GM13976 (cell line): ENCODE data around the gene MAGEB17.
A peak's percentile ranks its signal among the peaks of the same experiment; 100 is the strongest.
"Not testable (repeated sequence)": the region's sequence is repeated elsewhere in the genome, so short reads cannot be mapped to it uniquely, and the experiment has no call there.

Source experiments
- DNase-seq: peaks from one replicate; pipeline ENCODE4 v3.0.0; 2012; ENCODE audit warnings: low spot score
- in situ Hi-C: fragments of 300-500 bp; cut with MboI; formaldehyde crosslinking; loops from one replicate; pipeline ENCODE4 v1.12.0; 2022; ENCODE audit warnings: low sequenced_read_pairs, mixed read lengths, inconsistent platforms; ENCODE audit not compliant: unreplicated experiment
- TF ChIP-seq, protein P1 (sequence below): IDR thresholded peaks from 2 replicates; pipeline ENCODE4 v1.5.1; 2012; ENCODE audit warnings: borderline replicate concordance, mild to moderate bottlenecking; ENCODE audit not compliant: insufficient read depth; ENCODE audit errors: extremely low read depth, missing control alignments, control extremely low read depth

Gene MAGEB17

DNA sequence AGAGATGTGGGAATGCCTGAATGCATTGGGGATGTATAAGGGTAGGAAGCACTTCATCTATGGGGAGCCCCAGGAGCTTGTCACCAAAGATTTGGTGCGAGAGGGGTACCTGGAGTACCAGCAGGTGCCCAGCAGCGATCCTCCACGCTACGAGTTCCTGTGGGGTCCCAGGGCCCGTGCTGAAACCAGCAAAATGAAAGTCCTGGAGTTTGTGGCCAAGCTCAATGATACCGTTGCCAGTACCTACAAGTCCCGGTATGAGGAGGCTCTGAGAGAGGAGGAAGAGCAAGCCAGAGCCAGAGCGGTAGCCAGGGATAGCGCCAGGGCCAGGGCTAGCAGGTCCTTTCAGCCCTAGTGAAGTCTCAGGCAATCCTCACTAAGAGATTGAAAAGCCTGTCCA is 3.8 kb downstream of the MAGEB17 start:
- TF ChIP-seq, protein P1, sequence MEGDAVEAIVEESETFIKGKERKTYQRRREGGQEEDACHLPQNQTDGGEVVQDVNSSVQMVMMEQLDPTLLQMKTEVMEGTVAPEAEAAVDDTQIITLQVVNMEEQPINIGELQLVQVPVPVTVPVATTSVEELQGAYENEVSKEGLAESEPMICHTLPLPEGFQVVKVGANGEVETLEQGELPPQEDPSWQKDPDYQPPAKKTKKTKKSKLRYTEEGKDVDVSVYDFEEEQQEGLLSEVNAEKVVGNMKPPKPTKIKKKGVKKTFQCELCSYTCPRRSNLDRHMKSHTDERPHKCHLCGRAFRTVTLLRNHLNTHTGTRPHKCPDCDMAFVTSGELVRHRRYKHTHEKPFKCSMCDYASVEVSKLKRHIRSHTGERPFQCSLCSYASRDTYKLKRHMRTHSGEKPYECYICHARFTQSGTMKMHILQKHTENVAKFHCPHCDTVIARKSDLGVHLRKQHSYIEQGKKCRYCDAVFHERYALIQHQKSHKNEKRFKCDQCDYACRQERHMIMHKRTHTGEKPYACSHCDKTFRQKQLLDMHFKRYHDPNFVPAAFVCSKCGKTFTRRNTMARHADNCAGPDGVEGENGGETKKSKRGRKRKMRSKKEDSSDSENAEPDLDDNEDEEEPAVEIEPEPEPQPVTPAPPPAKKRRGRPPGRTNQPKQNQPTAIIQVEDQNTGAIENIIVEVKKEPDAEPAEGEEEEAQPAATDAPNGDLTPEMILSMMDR = no peak
- in situ Hi-C loops = no loop called here
- DNase-seq = no peak

DNA sequence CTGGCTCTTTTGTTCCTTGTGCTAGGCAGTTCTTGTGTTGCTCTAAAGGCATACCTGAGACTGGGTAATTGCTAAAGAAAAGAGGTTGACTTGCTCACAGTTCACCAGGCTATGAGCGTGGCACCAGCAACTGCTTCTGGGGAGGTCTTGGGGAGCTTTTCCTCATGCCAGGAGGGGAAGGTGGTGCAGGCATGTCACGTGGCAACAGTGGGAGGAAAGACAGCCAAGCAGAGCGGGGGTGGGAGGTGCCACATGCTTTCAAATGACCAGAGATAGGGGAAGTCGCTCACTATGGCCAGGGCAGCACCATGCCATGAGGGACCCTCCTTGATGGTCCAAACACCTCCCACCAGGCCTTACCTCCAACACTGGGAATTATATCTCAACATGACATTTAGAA is 4.7 kb downstream of the MAGEB17 start:
- in situ Hi-C loops = no loop called here

DNA sequence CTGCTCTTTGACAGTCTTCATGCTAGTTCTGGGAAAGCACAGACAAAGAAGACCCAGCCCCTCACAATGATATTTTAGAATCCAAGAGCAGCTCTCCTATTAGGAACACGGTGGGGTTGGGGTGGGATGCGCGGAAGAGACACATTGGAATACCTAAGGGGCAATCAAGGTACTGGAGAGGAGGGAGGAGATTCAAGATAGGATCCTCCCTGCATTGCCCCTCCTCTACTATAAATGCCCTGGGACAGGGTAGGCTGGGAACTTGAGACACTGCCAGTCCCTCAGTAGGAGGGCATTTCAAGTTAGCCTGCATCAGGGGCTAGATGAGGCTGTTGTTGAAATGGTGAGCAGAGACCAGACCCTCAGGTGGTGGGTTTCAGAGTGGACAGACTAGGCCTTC is 5.1 kb downstream of the MAGEB17 start:
- DNase-seq = no peak

More for the DNA sequence above, 4.7 kb downstream of the MAGEB17 start:
- TF ChIP-seq, protein P1 = no peak
- no peak for DNase-seq

DNA sequence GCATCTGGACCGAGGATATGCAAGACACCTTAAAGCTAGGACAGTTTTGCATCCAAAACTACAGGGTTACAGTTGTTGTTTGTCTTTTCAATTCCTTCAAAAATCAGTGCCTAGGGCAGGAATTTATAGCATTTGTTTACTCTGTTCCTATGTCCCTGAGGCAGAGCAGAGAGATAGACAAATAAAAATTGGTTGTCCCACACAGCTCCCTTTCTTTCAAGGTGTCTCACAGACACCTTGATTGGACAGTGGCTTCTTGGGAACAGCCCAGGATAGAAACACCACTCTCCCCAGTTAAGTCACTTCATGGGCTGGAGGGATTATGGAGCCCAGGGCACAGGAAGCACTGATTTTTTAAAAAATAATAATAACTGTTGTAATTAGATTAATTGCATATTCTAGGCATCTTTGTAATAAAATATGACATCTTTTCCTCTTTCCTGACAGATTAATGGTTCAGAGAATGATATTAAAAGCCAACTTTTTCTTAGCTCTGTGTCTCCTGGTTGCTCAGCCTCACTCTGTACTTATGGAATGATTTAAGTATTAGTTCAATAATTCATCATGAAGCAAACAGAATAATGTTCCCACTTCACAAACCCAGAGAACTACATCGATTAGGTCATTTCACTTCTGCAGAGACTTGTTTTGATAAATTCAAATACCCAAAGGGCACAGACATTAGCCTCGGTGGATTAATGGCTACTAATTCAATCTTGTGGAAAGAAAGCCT is 8.2 kb downstream of the MAGEB17 start:
- in situ Hi-C loops = no loop called here
- no peak for DNase-seq
- TF ChIP-seq, protein P1 = no peak

More for the DNA sequence above, 5.1 kb downstream of the MAGEB17 start:
- TF ChIP-seq, protein P1 = no peak
- in situ Hi-C loops = no loop called here

DNA sequence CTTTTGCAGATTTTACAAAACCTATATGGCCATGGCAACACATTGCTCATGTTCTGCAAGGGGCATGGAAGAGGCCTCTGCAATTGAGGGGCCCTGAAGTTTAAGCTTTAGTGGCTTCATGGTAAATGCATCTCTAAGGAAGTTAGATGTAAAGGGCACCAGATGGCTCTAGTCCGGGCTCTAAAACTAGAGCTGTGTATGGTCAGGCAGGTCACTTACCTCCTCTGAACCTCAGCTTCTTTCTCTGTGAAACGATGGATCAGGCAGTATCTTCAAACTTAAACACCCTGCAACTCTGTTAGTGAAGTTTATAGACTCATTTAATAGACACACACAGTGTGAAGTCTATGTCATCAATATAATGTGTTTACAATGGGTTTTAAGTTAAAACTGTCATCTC is 10.0 kb downstream of the MAGEB17 start:
- TF ChIP-seq, protein P1 = no peak
- no peak for DNase-seq
- in situ Hi-C loops = no loop called here

DNA sequence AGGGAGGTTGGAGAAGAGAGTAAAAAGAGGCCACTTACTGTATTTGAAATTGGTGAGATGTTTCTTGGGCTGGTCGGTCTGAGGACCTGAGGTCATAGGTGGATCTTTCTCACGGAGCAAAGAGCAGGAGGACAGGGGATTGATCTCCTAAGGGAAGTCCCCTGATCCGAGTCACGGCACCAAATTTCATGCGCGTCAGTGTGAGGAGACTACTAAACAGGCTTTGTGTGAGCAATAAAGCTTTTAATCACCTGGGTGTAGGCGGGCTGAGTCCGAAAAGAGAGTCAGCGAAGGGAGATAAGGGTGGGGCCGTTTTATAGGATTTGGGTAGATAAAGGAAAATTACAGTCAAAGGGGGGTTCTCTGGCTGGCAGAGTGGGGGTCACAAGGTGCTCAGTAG is 16.6 kb downstream of the MAGEB17 start:
- in situ Hi-C loops, DNase-seq: not testable (repeated sequence)

DNA sequence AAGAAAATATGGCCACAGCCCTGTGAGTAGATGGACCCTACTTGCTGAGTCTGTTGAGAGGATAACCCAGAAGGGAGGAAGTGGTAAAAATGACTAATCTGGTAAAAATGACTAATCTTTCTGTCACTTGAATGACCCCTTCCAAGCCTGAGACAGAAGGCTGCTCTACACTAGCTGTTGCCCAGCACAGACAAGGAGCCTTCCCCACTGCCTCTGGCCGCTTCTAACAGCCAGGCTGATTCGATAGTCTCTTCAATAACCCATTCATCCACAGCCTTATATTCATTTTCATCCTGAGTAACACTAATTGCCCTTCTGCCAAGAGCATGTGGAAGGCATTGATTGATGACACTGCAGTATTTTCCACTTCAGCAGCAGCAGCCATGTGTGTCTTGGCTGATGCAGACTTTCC is 18.4 kb downstream of the MAGEB17 start:
- in situ Hi-C loops = no loop called here

More for the DNA sequence above, 18.4 kb downstream of the MAGEB17 start:
- TF ChIP-seq, protein P1 = no peak
- DNase-seq = peak; percentile 44
